ENCODE measurements around the gene BSND. TPM values are rescaled to one million over a fixed set of nuclear protein-coding genes. Genes with fewer than 3 reads are reported as not detected.

The BSND gene
- total and polyA plus RNA-seq, 4 donors: 0.06 TPM; not detected in 3

- peaks cover 37% of the 10 kb centered on the region for H3K27me3 ChIP-seq (ENCODE audit: control insufficient read depth, insufficient read depth, low read length)
- WGBS (ENCODE audit: insufficient coverage): 100% methylated on average over 1 of the region's 2 CpGs
- no peak for DNase-seq (ENCODE audit: low read depth in 4 of 6, low spot score in 6 of 6)
- no peak overlapping the region for H3K27ac ChIP-seq (ENCODE audit: low read depth, low read length)
- no peak overlapping the region for H3K4me3 ChIP-seq (ENCODE audit: low read depth, low read length)
- H3K36me3 ChIP-seq (ENCODE audit: control insufficient read depth, insufficient read depth, low read length): no peaks in the 10 kb centered on the region
- H3K4me1 ChIP-seq (ENCODE audit: control insufficient read depth, insufficient read depth, low read length): peaks cover 19% of the 10 kb centered on the region
- no peaks in the 10 kb centered on the region for H3K9me3 ChIP-seq (ENCODE audit: control insufficient read depth, insufficient read depth, low read length)
Measured at GRCh38 chr1:55043011-55043410, 44.3 kb downstream of the BSND start.

- Histone ChIP-seq H3K27ac (ENCODE audit: low read depth, low read length) (no peak overlapping the region), H3K27me3 (ENCODE audit: control insufficient read depth, insufficient read depth, low read length) (peaks cover 29% of the 10 kb centered on the region), H3K9me3 (ENCODE audit: control insufficient read depth, insufficient read depth, low read length) (no peaks in the 10 kb centered on the region), H3K4me3 (ENCODE audit: low read depth, low read length) (no peak overlapping the region), H3K36me3 (ENCODE audit: control insufficient read depth, insufficient read depth, low read length) (no peaks in the 10 kb centered on the region), H3K4me1 (ENCODE audit: control insufficient read depth, insufficient read depth, low read length) (peaks cover 19% of the 10 kb centered on the region)
- DNase-seq (ENCODE audit: low read depth in 4 of 6, low spot score in 6 of 6): no peak
- WGBS (ENCODE audit: insufficient coverage): 91% methylated on average over 9 of the region's 9 CpGs
Measured at GRCh38 chr1:55043726-55044125, 45.0 kb downstream of the BSND start.

GRCh38 chr1:55044617-55045397 lies 46.1 kb downstream of the BSND start:
- Histone ChIP-seq H3K4me3 (ENCODE audit: low read depth, low read length) (no peak overlapping the region), H3K27ac (ENCODE audit: low read depth, low read length) (no peak overlapping the region), H3K4me1 (ENCODE audit: control insufficient read depth, insufficient read depth, low read length) (peaks cover 20% of the 10 kb centered on the region), H3K27me3 (ENCODE audit: control insufficient read depth, insufficient read depth, low read length) (peaks cover 19% of the 10 kb centered on the region), H3K36me3 (ENCODE audit: control insufficient read depth, insufficient read depth, low read length) (no peaks in the 10 kb centered on the region), H3K9me3 (ENCODE audit: control insufficient read depth, insufficient read depth, low read length) (no peaks in the 10 kb centered on the region)
- DNase-seq (ENCODE audit: low read depth in 4 of 6, low spot score in 6 of 6): no peak
- WGBS (ENCODE audit: insufficient coverage): 84% methylated on average over 13 of the region's 15 CpGs

- WGBS (ENCODE audit: insufficient coverage): 90% methylated on average over 9 of the region's 10 CpGs
- H3K9me3 ChIP-seq (ENCODE audit: control insufficient read depth, insufficient read depth, low read length): no peaks in the 10 kb centered on the region
- H3K27me3 ChIP-seq (ENCODE audit: control insufficient read depth, insufficient read depth, low read length): peaks cover 12% of the 10 kb centered on the region
- no peak overlapping the region for H3K4me3 ChIP-seq (ENCODE audit: low read depth, low read length)
- no peaks in the 10 kb centered on the region for H3K36me3 ChIP-seq (ENCODE audit: control insufficient read depth, insufficient read depth, low read length)
- no peak for DNase-seq (ENCODE audit: low read depth in 4 of 6, low spot score in 6 of 6)
- H3K4me1 ChIP-seq (ENCODE audit: control insufficient read depth, insufficient read depth, low read length): peaks cover 20% of the 10 kb centered on the region
- no peak overlapping the region for H3K27ac ChIP-seq (ENCODE audit: low read depth, low read length)
Measured at GRCh38 chr1:55045430-55045829, 46.7 kb downstream of the BSND start.

- H3K4me3 ChIP-seq (ENCODE audit: low read depth, low read length): no peak overlapping the region
- 77% methylated on average over 4 of the region's 4 CpGs for WGBS (ENCODE audit: insufficient coverage)
Measured at GRCh38 chr1:55046871-55047270, 48.1 kb downstream of the BSND start.

GRCh38 chr1:55047611-55048010 lies 48.9 kb downstream of the BSND start:
- Histone ChIP-seq H3K9me3 (ENCODE audit: control insufficient read depth, insufficient read depth, low read length) (no peaks in the 10 kb centered on the region), H3K27me3 (ENCODE audit: control insufficient read depth, insufficient read depth, low read length) (no peaks in the 10 kb centered on the region), H3K36me3 (ENCODE audit: control insufficient read depth, insufficient read depth, low read length) (no peaks in the 10 kb centered on the region), H3K27ac (ENCODE audit: low read depth, low read length) (no peak overlapping the region), H3K4me3 (ENCODE audit: low read depth, low read length) (no peak overlapping the region), H3K4me1 (ENCODE audit: control insufficient read depth, insufficient read depth, low read length) (peaks cover 23% of the 10 kb centered on the region)
- WGBS (ENCODE audit: insufficient coverage): 90% methylated on average over 3 of the region's 3 CpGs
- no peak for DNase-seq (ENCODE audit: low read depth in 4 of 6, low spot score in 6 of 6)

More at GRCh38 chr1:55046871-55047270, 48.1 kb downstream of the BSND start:
- Histone ChIP-seq H3K36me3 (ENCODE audit: control insufficient read depth, insufficient read depth, low read length) (no peaks in the 10 kb centered on the region), H3K27me3 (ENCODE audit: control insufficient read depth, insufficient read depth, low read length) (no peaks in the 10 kb centered on the region), H3K27ac (ENCODE audit: low read depth, low read length) (no peak overlapping the region), H3K4me1 (ENCODE audit: control insufficient read depth, insufficient read depth, low read length) (peaks cover 23% of the 10 kb centered on the region), H3K9me3 (ENCODE audit: control insufficient read depth, insufficient read depth, low read length) (no peaks in the 10 kb centered on the region)
- no peak for DNase-seq (ENCODE audit: low read depth in 4 of 6, low spot score in 6 of 6)

- peaks cover 27% of the 10 kb centered on the region for H3K4me1 ChIP-seq (ENCODE audit: control insufficient read depth, insufficient read depth, low read length)
- no peak overlapping the region for H3K4me3 ChIP-seq (ENCODE audit: low read depth, low read length)
- WGBS (ENCODE audit: insufficient coverage): 64% methylated on average over 5 of the region's 11 CpGs
- H3K9me3 ChIP-seq (ENCODE audit: control insufficient read depth, insufficient read depth, low read length): no peaks in the 10 kb centered on the region
- H3K36me3 ChIP-seq (ENCODE audit: control insufficient read depth, insufficient read depth, low read length): no peaks in the 10 kb centered on the region
- no peak for DNase-seq (ENCODE audit: low read depth in 4 of 6, low spot score in 6 of 6)
- no peak overlapping the region for H3K27ac ChIP-seq (ENCODE audit: low read depth, low read length)
- no peaks in the 10 kb centered on the region for H3K27me3 ChIP-seq (ENCODE audit: control insufficient read depth, insufficient read depth, low read length)
Measured at GRCh38 chr1:55048453-55049270, 49.9 kb downstream of the BSND start.

- no peaks in the 10 kb centered on the region for H3K27me3 ChIP-seq (ENCODE audit: control insufficient read depth, insufficient read depth, low read length)
- H3K36me3 ChIP-seq (ENCODE audit: control insufficient read depth, insufficient read depth, low read length): no peaks in the 10 kb centered on the region
- 84% methylated on average over 8 of the region's 9 CpGs for WGBS (ENCODE audit: insufficient coverage)
- H3K9me3 ChIP-seq (ENCODE audit: control insufficient read depth, insufficient read depth, low read length): no peaks in the 10 kb centered on the region
- H3K4me1 ChIP-seq (ENCODE audit: control insufficient read depth, insufficient read depth, low read length): peaks cover 28% of the 10 kb centered on the region
- no peak for DNase-seq (ENCODE audit: low read depth in 4 of 6, low spot score in 6 of 6)
- H3K27ac ChIP-seq (ENCODE audit: low read depth, low read length): no peak overlapping the region
- H3K4me3 ChIP-seq (ENCODE audit: low read depth, low read length): no peak overlapping the region
Measured at GRCh38 chr1:55049271-55049913, 50.7 kb downstream of the BSND start.

GRCh38 chr1:55049914-55050278 lies 51.2 kb downstream of the BSND start:
- H3K27ac ChIP-seq (ENCODE audit: low read depth, low read length): no peak overlapping the region
- H3K4me3 ChIP-seq (ENCODE audit: low read depth, low read length): no peak overlapping the region
- DNase-seq (ENCODE audit: low read depth in 4 of 6, low spot score in 6 of 6): peak in 2 of 6 donors; percentile 53 to 95
- no peaks in the 10 kb centered on the region for H3K36me3 ChIP-seq (ENCODE audit: control insufficient read depth, insufficient read depth, low read length)
- H3K9me3 ChIP-seq (ENCODE audit: control insufficient read depth, insufficient read depth, low read length): no peaks in the 10 kb centered on the region
- 63% methylated on average over 9 of the region's 9 CpGs for WGBS (ENCODE audit: insufficient coverage)
- H3K27me3 ChIP-seq (ENCODE audit: control insufficient read depth, insufficient read depth, low read length): no peaks in the 10 kb centered on the region
- peaks cover 28% of the 10 kb centered on the region for H3K4me1 ChIP-seq (ENCODE audit: control insufficient read depth, insufficient read depth, low read length)
